BE2C (cell line): ENCODE results near the gene TPST2.

Experiments used
- DNase-seq: peaks from one replicate; pipeline ENCODE4 v3.0.0-alpha.2; 2020
- H3K27me3 ChIP-seq: fragments of 250-450 bp; sonication (Bioruptor Pico); 2 replicates; pipeline ENCODE4 v1.5.1; 2020; ENCODE audit warnings: mild to moderate bottlenecking
- H3K36me3 ChIP-seq: fragments of 250-450 bp; sonication (Bioruptor Pico); 2 replicates; pipeline ENCODE4 v1.5.1; 2020; ENCODE audit warnings: mild to moderate bottlenecking
- H3K4me1 ChIP-seq: fragments of 250-450 bp; sonication (Bioruptor Pico); 2 replicates; pipeline ENCODE4 v1.5.1; 2020
- H3K4me3 ChIP-seq: 2 replicates; pipeline ENCODE4 v1.5.1; 2011; ENCODE audit warnings: low read depth, low read length
- H3K9me3 ChIP-seq: fragments of 250-450 bp; sonication (Bioruptor Pico); 2 replicates; pipeline ENCODE4 v1.5.1; 2020
- CTCF ChIP-seq: IDR thresholded peaks from 2 replicates; pipeline ENCODE4 v1.5.1; 2012; ENCODE audit warnings: mild to moderate bottlenecking, low read depth, low read length

TPST2 gene

GRCh38 chr22:26563022-26563421, 26.9 kb downstream of the TPST2 start:
- H3K36me3 ChIP-seq: no peaks in the 10 kb centered on the region
- no peaks in the 10 kb centered on the region for H3K4me1 ChIP-seq
- H3K9me3 ChIP-seq: no peaks in the 10 kb centered on the region
- no peak for DNase-seq
- H3K27me3 ChIP-seq: no peaks in the 10 kb centered on the region
- H3K4me3 ChIP-seq: no peak overlapping the region
- TF ChIP-seq CTCF: peak; percentile 10; the same call in 1 of the 2 replicates

- no peaks in the 10 kb centered on the region for H3K4me1 ChIP-seq
- H3K27me3 ChIP-seq: no peaks in the 10 kb centered on the region
- H3K4me3 ChIP-seq: no peak overlapping the region
- DNase-seq: no peak
- H3K9me3 ChIP-seq: no peaks in the 10 kb centered on the region
- no peaks in the 10 kb centered on the region for H3K36me3 ChIP-seq
- TF ChIP-seq CTCF: no peak
These were observed 28.0 kb downstream of the TPST2 start for GRCh38 chr22:26561756-26562417.

GRCh38 chr22:26559961-26560575, 29.9 kb downstream of the TPST2 start:
- H3K36me3 ChIP-seq: no peaks in the 10 kb centered on the region
- no peaks in the 10 kb centered on the region for H3K4me1 ChIP-seq
- no peak overlapping the region for H3K4me3 ChIP-seq
- H3K9me3 ChIP-seq: no peaks in the 10 kb centered on the region
- no peak for DNase-seq
- no peak for TF ChIP-seq CTCF
- no peaks in the 10 kb centered on the region for H3K27me3 ChIP-seq

GRCh38 chr22:26558248-26558895, 31.6 kb downstream of the TPST2 start:
- H3K27me3 ChIP-seq: no peaks in the 10 kb centered on the region
- no peak for DNase-seq
- no peak overlapping the region for H3K4me3 ChIP-seq
- no peaks in the 10 kb centered on the region for H3K36me3 ChIP-seq
- no peaks in the 10 kb centered on the region for H3K4me1 ChIP-seq
- H3K9me3 ChIP-seq: no peaks in the 10 kb centered on the region
- TF ChIP-seq CTCF: no peak

GRCh38 chr22:26556904-26557303, 33.0 kb downstream of the TPST2 start:
- H3K4me1 ChIP-seq: no peaks in the 10 kb centered on the region

More at GRCh38 chr22:26556904-26557303, 33.0 kb downstream of the TPST2 start:
- no peak for DNase-seq
- H3K27me3 ChIP-seq: no peaks in the 10 kb centered on the region
- no peaks in the 10 kb centered on the region for H3K36me3 ChIP-seq
- no peak for TF ChIP-seq CTCF
- no peak overlapping the region for H3K4me3 ChIP-seq
- H3K9me3 ChIP-seq: no peaks in the 10 kb centered on the region
